HG02943 (cell line): Measurements from ENCODE around the gene RIT1.

Experiments used
- ATAC-seq: cut with Tn5 transposase; IDR thresholded peaks from one replicate; pipeline ENCODE4 v1.9.1; 2021; ENCODE audit warnings: mild to moderate bottlenecking, low read depth, moderate library complexity; ENCODE audit not compliant: unreplicated experiment

The RIT1 gene

DNA sequence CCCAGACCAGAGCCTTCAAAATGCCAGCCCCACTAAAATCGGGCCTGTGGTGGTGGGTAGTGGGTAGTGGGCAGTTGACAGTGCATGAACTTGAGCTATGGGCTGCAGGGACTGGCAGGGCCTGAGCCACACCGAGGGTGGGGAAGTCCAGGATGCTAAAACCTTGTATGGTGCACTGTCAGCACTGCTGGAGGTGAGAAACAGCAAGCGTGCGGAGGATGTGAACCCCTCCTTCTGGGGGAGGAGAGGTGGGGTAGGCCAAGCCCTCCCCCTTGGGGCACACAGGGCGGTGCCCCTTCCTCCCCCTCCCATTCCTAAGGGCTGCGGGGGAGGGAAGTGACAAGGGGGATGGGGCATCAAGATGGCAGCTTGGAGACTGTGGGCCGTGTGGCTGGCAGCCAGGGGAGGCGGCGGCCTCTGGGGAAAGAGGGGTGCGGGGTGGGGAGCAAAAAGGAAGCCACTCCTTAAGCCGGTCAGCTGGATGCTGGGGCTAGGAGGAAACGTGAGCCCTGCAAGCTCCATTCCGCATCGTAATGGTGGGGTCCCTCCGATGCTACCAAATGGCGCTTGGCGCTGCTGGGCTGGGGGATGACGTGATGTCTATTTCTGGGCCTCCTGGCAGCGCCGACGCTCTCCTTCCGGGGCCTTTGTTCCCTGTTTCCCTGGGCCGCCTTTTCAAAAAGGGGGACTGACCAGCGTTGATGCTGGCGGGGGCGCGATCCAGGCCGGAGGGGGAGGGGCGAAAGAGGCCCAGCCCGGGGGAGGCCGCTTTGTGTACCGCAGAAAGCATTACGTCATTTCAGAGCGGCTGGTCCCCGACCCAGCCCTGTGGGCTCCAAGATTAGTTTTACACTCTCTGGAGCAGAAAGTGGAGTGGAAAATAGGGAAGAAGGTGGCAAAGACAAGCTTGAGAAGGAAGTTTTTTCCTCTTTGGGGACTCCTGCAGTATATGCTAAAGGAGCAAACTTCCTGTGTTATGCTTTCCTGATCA, 51.0 kb downstream of the RIT1 start:
- ATAC-seq = no peak

DNA sequence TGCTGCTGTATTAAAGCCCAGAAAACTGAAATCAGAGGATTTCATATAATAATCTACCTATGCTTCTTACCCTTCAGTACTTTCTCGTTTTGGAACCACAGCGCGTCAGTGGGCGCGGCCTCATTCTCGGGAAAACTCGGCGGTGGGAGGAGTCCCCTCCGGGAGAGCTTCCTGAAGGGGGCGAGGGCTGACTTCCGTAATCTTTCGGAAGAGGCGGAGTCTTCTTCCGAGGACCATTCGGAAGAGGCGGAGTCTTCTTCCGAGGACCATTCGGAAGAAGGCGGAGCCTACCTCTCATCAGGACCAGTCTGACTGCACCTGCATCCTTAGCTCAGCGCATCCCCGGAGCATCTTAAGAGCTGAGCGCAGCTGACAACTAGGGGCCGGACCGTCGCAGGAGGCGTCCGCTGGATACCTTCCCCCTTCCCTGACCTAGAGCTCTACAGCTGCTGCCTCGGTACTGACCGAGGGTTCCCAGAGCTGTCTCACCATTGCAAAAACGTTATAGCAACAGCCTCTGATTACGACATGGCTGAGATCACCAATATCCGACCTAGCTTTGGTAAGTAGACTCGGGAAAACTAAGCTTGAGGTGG, 51.8 kb downstream of the RIT1 start, which contains the start of gene SYT11:
TSS of gene SYT11 (plus strand) at position 334 of the 596 bp plus-strand sequence. CDS start at position 529, 195 bp downstream.
- peak; percentile 53 for ATAC-seq

DNA sequence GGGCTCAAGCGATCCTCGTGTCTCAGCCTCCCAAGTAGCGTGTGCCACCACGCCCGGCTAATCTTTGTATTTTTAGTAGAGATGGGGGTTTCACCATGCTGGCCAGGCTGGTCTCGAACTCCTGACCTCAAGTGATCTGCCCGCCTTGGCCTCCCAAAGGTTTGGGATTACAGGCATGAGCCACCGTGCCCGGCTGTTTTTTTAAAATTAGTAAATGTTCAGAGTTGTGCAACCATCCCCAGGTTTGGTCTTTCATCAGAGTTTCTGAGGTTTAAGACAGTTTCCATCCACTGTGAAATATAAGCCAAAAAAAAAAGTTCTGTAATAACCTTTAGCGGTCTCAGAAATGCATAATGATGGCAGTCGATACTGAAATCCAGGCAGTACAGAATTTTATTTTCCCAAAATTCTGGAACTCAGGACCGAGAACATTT, 52.3 kb downstream of the RIT1 start:
- ATAC-seq = peak; percentile 23

DNA sequence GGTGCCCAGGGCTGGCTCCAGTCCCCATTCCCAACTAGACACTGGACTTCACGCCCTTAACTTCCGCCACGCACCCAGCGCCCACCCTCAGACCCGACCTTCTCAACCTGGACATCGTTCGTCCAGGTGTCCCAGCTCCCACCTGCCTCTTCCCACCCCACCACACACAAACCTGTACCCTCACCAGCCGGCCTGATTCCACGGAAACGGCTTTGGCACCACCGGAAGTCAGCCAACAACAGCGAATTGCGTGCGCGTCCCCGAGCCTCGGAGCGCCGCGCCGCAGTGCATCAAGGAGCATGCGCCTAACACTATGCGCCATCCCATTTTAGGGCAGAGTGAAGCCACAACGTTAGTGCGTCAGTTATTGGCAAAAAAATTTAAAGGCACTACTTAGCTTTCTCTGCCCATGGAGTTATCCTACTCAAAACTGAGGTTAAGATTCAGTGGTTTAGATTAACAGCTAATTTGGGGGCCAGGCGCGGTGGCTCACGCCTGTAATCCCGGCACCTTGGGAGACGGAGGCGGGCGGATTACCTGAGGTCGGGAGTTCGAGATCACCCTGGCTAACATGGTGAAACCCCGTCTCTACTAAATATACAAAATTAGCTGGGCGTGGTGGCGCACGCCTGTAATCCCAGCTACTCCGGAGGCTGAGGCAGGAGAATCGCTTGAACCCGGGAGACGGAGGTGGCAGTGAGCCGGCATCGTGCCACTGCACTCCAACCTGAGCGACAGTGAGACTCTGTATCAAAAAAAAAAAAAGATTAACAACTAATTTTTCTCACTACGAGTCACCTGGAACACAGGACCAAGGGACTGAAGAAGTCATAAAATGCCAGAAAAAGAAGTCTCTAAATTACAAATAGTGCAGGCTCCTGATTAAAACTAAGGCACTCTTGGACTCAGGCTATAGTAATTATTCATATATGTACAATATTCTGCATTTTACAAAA, 53.9 kb downstream of the RIT1 start, which contains the start of gene GON4L:
TSS of gene GON4L (minus strand) at position 240 of the 956 bp plus-strand sequence. CDS start 3,434 bp downstream, outside the sequence.
- ATAC-seq = peak; percentile 36

DNA sequence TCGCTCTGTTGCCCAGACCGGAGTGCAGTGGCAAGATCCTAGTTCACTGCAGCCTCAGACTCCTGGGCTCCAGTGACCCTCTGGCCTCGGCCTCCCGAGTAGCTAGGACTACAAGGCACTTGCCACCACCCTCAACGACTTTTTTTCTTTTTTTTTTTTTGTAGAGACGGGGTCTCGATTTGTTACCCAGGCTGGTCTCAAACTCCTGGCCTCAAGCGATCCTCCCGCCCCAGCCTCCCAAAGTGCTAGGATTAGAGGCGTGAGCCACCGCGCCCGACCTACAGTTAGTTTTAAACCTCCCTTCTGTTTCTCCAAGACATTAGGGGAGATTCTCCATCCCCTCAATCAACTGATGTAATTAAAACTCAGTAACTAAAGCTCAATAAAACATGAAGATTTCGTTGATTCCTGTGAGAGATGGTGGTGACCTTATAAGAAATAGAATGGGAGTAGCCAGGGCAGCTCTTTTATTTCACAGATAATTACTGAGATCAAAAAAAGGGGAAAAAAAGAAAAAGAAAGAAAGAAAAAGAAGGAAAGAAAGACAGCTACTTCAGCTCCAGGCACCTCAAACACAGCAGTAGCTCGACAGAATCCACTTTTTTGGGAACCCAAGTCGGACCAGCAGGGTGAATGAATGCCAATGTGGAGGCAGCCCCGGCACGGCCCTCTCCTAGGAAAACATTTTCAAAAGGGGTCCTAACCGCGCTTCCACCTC, 54.7 kb downstream of the RIT1 start:
- no peak for ATAC-seq

DNA sequence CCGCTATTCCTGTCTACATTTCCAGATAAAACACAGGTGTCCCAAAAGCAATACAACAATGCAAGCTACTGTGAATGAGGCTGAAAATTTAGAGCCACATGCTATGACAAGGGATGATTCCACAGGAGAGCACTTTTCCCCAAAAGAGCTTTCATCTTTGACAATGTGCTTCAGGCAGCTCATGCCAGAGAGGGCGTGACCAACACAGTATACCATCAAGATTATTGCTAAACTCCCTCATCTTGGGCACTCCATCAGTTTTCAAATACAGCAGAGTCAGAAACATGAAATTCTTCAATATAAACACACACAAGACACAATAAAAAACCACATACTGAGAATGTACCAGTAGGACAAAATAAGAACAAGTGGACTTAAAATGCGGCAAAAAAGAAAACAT, 60.8 kb downstream of the RIT1 start:
- ATAC-seq = no peak

DNA sequence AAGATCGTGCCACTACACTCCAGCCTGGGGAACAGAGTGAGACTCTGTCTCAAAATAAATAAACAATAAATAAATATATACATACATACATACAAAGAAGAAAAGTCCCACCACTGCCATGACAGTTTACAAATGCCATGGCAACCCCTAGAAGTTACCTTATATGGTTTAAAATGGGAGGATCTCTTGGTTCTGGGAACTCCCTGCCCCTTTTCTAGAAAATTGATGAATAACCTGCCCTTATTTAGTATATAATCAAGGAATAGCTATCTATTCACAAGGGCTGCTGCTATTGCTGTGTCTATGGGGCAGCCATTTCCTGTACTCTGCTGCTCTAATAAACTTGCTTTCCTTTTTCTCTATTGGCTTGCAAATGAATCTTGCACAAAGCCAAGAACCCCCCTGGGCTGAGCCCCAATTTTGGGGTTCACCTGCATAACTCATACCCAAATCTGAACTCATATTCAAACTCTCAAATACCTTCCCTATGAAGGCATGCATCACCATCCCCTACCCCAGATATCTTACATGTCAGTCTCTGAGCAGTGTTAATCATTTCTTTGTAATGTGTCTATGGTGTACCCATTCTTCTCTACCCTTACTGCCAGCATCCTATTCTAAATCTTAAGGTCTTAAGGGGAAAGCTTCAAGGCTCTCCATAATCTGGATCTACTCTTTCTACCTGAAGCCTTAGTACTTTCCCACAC, 63.2 kb downstream of the RIT1 start:
- no peak for ATAC-seq
